Activated CD8-positive, alpha-beta T cell treated with anti-CD3 and anti-CD28 coated beads for 36 hours (primary cell): ENCODE results near the gene CRYZL1. TPM values are rescaled to one million over a fixed set of nuclear protein-coding genes. Genes with fewer than 3 reads are reported as not detected.

Experiments
- ATAC-seq: fragments of 200-7000 bp; cut with Tn5 transposase; one replicate; pipeline ENCODE4 v1.10.0; 2021; ENCODE audit warnings: mild to moderate bottlenecking, moderate library complexity
- CTCF ChIA-PET: fragments of 350-600 bp; sonication (Branson Sonifier 250); formaldehyde crosslinking; loops from one replicate; lab custom pipeline; 2021; ENCODE audit warnings: antibody characterized with exemption; lab: Charles Lee
- POLR2A ChIA-PET: fragments of 350-600 bp; sonication (Branson Sonifier 250); formaldehyde crosslinking; loops from one replicate; lab custom pipeline; 2021; ENCODE audit warnings: antibody characterized with exemption; lab: Charles Lee
- DNase-seq: peaks from one replicate; pipeline ENCODE4 v3.0.0-alpha.2; 2020
- H3K27ac Mint-ChIP-seq: one replicate; pipeline ENCODE4 v1.8.0; 2021; ENCODE audit warnings: mild to moderate bottlenecking, mixed read lengths
- H3K27me3 Mint-ChIP-seq: one replicate; pipeline ENCODE4 v1.8.0; 2021; ENCODE audit warnings: mixed read lengths
- H3K36me3 Mint-ChIP-seq: one replicate; pipeline ENCODE4 v1.8.0; 2021; ENCODE audit warnings: low read depth, mixed read lengths
- H3K4me1 Mint-ChIP-seq: one replicate; pipeline ENCODE4 v1.8.0; 2021; ENCODE audit warnings: low read depth, mixed read lengths
- H3K4me3 Mint-ChIP-seq: one replicate; pipeline ENCODE4 v1.8.0; 2021; ENCODE audit warnings: mild to moderate bottlenecking, moderate library complexity, mixed read lengths
- H3K9me3 Mint-ChIP-seq: one replicate; pipeline ENCODE4 v1.8.0; 2021; ENCODE audit warnings: mixed read lengths
- CTCF ChIP-seq: fragments of 200-600 bp; IDR thresholded peaks from one replicate; pipeline ENCODE4 v1.8.0; 2022; ENCODE audit warnings: antibody characterized with exemption, mild to moderate bottlenecking
- intact Hi-C: fragments of 100-400 bp; cut with micrococcal nuclease; formaldehyde crosslinking; loops from one replicate; pipeline ENCODE4 v1.10.0; 2022
- total RNA-seq, 2 experiments: library from RNA; stranded (reverse); gene quantifications; one replicate each; pipeline ENCODE4 v1.2.3, GENCODE V29; 2021

Gene CRYZL1
- total RNA-seq, 2 experiments from 2014 or later = 30.1 to 33.2 TPM

DNA sequence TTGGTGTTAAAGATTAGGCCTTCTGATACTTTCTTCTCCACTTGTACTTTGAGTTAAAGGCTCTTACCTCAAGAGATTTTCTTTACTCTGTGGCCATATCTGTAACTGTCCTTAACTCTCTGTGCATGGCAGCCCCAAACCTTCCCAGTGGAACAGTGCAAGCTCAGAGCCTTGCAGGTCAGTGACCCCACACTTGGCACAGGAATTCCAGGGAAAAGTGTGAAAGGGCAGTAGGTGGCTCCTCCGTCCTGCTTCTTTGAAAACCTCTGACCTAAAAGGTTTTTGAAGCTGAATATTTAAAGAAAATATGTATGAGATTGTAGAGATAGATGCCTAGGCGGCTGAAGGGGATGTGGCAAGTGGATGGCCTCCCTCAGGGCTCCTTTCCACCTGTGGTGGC is 27.1 kb upstream of the CRYZL1 start:
- no peak for TF ChIP-seq CTCF
- Mint-ChIP-seq H3K36me3 (no peaks in the 10 kb centered on the region), H3K27ac (no peak overlapping the region), H3K9me3 (no peaks in the 10 kb centered on the region), H3K4me1 (no peaks in the 10 kb centered on the region), H3K27me3 (peaks cover 3% of the 10 kb centered on the region), H3K4me3 (no peak overlapping the region)
- ChIA-PET CTCF (no interaction called here), POLR2A (no interaction called here)
- intact Hi-C loops = no loop called here
- DNase-seq = no peak
- no peak for ATAC-seq

DNA sequence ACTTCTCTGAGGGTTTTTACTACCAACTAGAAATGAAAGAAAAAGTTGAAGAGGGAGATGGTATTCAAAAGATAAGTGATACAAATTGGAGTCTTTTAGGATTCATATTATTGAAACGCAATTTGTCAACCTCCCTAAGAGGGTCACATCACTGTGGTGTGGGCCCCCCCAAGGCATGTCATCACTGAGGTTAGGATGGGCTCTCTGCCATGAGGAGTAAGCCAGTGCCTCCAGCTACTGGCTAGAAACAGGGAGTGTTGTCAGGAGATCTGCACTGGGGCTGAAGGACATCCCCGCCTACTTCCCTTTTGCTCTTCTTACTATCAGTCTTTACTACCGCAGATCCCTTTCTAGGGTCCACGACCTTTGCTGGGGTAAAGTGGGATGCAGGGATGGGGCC is 26.6 kb upstream of the CRYZL1 start:
- Mint-ChIP-seq H3K9me3 (no peaks in the 10 kb centered on the region), H3K27ac (no peak overlapping the region), H3K4me3 (no peak overlapping the region), H3K27me3 (peaks cover 3% of the 10 kb centered on the region), H3K4me1 (no peaks in the 10 kb centered on the region), H3K36me3 (no peaks in the 10 kb centered on the region)
- DNase-seq (no peak), ATAC-seq (no peak)
- no peak for TF ChIP-seq CTCF
- POLR2A ChIA-PET = no interaction called here
- CTCF ChIA-PET = no interaction called here
- intact Hi-C loops = no loop called here

DNA sequence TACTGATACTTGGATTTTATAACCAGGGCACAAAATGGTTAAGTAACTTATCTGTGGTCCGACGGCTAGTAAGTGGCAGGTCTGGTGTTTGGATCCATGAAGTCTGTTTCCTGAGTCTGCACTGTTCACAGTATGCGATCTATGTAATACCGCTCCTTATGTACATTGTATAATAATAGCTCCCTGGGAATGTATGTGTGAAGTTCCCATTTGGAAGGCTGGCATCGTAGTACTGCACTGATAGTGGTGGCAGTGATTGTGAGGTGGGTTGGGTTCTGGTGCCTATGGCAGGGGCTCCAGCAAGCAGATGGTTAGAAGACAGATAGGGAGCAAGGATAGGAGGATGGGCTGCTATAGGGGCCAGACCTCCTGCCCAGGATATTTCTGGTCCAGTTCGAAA is 26.1 kb upstream of the CRYZL1 start:
- H3K4me3 Mint-ChIP-seq = no peak overlapping the region
- ATAC-seq (no peak), DNase-seq (no peak)
- H3K9me3 Mint-ChIP-seq = no peaks in the 10 kb centered on the region
- no peaks in the 10 kb centered on the region for H3K4me1 Mint-ChIP-seq
- no peak overlapping the region for H3K27ac Mint-ChIP-seq
- ChIA-PET CTCF (no interaction called here), POLR2A (no interaction called here)
- no peak for TF ChIP-seq CTCF
- intact Hi-C loops = no loop called here
- peaks cover 3% of the 10 kb centered on the region for H3K27me3 Mint-ChIP-seq
- H3K36me3 Mint-ChIP-seq = no peaks in the 10 kb centered on the region

DNA sequence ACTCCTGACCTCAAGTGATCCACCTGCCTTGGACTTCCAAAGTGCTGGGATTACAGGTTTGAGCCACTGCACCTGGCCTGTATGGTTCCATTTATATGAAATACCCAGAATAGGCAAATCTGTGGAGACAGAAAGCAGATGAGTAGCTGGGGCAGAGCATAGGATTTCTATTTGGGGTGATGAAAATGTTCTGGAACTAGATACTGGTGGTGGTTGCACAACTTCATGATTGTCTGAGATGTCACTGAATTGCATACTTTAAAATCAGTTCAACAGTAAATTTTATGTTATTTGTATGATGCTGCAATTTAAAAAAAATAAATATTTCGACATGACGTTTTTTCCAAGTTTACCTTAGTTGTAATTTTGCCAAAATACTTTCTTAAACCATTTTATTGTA is 24.6 kb upstream of the CRYZL1 start:
- Mint-ChIP-seq H3K4me1 (no peaks in the 10 kb centered on the region), H3K9me3 (no peaks in the 10 kb centered on the region), H3K36me3 (no peaks in the 10 kb centered on the region), H3K4me3 (no peak overlapping the region), H3K27ac (no peak overlapping the region), H3K27me3 (no peaks in the 10 kb centered on the region)
- no peak for TF ChIP-seq CTCF
- POLR2A ChIA-PET = interaction anchor here (0.6 kb wide), 1 partner anchor 22 kb away, joined by 3 read pairs; no protein-coding TSS in a partner anchor
- no peak for DNase-seq
- no peak for ATAC-seq
- intact Hi-C loops = no loop called here
- CTCF ChIA-PET = no interaction called here

GRCh38 chr21:33664135-33664534 is 22.6 kb upstream of the CRYZL1 start:
- Mint-ChIP-seq H3K9me3 (no peaks in the 10 kb centered on the region), H3K4me1 (no peaks in the 10 kb centered on the region), H3K27me3 (no peaks in the 10 kb centered on the region), H3K36me3 (no peaks in the 10 kb centered on the region), H3K27ac (no peak overlapping the region), H3K4me3 (no peak overlapping the region)
- intact Hi-C loops = no loop called here
- DNase-seq (no peak), ATAC-seq (no peak)
- TF ChIP-seq CTCF = no peak
- ChIA-PET CTCF (interaction anchor here (0.9 kb wide), 1 partner anchor 219 kb away, joined by 3 read pairs; no protein-coding TSS in a partner anchor), POLR2A (no interaction called here)
